SH-SY5Y (cell line): ENCODE data around the gene ZDHHC22.

Experiments
- GATA2 ChIP-seq: IDR thresholded peaks from 2 replicates; pipeline ENCODE4 v1.6.1; 2011; ENCODE audit warnings: mild to moderate bottlenecking, low read depth, low read length
- GATA3 ChIP-seq: IDR thresholded peaks from 2 replicates; pipeline ENCODE4 v1.6.1; 2011; ENCODE audit warnings: low read depth, mild to moderate bottlenecking, low read length, moderate library complexity

DNA sequence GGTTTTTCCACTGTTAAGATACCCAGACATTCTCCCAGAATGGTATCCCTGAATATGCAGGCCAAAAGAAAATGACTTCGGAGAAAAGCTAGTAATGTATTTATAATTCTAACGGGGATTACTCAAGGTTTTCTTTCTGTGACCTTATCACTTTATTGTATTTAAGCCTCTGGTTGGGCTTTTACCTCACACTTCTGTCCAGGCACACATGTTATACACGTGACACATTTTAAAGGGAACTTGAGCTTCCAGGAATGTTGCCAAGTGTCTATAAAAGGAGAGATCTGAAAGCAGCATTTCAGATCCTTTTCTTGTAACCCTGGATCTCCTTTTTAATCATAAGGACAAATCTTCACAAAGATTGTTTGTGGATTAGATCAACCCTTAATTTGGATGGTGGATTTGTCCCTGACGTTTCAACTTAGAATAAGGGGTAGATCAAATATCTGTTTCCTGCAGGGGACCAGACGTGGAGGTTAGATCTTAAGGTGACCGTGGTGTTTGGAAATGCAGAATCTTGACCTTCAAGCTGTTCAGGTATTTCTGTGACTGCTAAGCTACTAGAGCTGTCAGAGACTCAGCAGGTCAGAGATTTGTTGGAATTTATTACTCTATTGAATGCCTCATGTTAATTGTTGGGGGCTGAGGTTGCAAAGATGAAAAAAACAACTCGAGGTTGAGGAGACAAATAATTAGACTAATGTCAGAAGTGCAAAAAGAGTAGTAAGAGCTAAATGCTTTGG, 42.0 kb downstream of the ZDHHC22 start:
- no peak for TF ChIP-seq GATA2
- TF ChIP-seq GATA3 = no peak
